ENCODE measurements around the gene LGR6.

- TF ChIP-seq POLR2A (IDR thresholded peaks at IDR 0.05) (no peak), CTCF (IDR thresholded peaks at IDR 0.05 in 4 of 5, conservative IDR thresholded peaks at IDR 0.05 in 1 of 5) (no peak)
Measured at GRCh38 chr1:202279806-202280205, 86.2 kb downstream of the LGR6 start.
